Measurements from ENCODE around the gene CDCP1.

Gene CDCP1

GRCh38 chr3:45109771-45110508 is 36.2 kb downstream of the CDCP1 start:
- no peak for DNase-seq

DNA sequence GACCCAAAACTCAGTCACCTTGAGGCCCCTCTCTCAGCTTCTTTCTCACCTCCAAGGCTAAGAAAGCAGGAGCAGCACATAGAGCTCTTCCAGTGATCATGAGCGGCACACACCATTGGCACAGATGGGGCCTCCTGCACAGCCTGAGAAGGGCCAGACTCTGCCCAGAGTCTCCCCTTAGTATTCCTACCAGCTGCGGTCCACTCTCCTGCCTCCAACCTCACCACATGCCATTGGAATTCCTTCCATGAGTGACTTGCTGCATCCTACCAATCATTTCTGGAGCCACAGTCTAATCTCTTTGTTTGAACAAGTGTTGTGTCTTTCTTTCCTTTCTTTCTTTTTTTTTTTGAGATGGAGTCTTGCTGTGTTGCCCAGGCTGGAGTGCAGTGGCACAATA is 39.3 kb downstream of the CDCP1 start:
- DNase-seq, result no peak

DNA sequence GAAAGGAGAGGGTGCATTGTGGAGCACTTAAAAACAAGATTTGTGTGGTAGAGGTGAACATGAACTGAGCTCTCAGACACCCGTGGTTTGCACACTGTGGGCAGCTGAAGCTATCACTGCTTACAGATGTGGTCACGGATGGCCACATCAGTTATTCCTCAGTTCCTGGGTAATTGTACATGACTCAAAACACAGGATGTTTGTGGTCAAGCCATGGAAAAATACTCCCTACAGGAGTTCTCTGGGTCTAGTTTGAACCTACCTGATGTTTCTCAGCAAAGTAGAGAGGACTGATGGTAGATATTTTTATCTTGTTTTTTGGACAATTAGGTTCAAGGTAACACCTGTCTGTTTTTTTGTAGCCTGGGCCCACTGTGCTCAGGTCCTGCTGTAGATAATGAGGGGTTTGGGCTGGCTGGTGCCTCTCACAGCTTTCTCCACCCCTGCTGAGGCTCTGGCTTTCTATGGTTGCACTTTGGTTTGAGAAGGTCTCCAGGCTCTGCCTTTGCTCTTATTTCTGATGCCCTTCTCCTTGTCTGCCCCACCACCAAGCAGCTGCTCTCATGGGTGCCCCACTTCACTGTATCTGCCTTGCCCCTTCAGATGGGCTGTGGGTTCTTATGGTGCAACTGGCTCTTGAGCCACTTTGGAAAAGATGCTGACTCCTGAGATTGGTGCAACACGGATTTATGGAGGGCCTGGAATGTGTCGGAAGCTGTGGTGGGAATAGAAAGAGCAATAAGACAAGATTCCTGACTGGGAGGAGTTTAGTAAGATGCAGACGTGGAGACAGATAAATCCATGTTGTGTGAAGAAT is 40.1 kb downstream of the CDCP1 start:
- DNase-seq, result no peak

GRCh38 chr3:45104715-45105711 is 41.2 kb downstream of the CDCP1 start:
- DNase-seq, result no peak

DNA sequence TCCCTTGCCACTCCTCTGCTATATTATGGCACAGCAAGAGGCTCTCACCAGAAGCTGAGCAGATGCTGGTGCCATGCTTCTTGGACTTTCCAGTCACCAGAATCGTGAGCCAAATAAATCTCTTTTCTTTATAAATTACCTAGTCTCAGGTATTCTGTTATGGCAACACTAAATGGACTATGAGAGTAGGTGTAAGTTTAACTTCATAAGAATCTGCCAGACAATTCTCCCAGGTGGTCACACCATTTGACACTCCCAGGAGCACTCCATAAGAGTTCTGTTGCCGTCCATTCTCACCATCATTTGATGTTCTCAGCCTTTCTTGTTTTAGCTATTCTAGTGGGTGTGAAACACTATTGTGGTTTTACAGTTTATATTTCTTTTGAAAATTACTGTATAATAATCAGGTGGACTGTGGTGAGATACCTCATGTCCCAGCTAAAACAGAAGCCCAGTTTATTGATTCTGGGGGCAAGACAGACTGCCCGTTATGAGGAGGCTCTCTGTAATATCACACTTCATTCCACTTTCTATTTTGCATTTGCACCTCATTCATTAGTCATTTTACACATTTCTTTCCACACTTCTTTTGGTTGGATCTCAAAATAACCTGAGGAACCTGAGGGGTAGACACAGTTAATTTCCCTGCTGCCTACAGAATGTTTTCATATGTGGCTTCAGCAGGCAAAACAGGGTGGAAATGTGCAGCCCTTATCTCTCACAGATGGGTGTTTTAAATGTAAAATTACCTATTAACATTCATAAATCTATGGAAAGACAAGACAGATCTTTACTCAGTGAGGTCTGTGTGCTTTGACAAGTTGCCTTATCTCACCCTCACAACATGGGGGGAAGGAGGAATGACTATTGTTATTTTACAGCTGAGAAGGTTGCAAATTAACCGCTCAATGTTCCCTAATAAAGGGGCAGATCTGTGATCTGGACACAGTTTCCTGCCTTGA is 42.1 kb downstream of the CDCP1 start:
- no peak for DNase-seq

GRCh38 chr3:45103334-45103733 is 42.8 kb downstream of the CDCP1 start:
- no peak for DNase-seq

GRCh38 chr3:45100981-45101407 is 45.2 kb downstream of the CDCP1 start:
- DNase-seq, result no peak

GRCh38 chr3:45098310-45098709 is 47.9 kb downstream of the CDCP1 start:
- no peak for DNase-seq

DNA sequence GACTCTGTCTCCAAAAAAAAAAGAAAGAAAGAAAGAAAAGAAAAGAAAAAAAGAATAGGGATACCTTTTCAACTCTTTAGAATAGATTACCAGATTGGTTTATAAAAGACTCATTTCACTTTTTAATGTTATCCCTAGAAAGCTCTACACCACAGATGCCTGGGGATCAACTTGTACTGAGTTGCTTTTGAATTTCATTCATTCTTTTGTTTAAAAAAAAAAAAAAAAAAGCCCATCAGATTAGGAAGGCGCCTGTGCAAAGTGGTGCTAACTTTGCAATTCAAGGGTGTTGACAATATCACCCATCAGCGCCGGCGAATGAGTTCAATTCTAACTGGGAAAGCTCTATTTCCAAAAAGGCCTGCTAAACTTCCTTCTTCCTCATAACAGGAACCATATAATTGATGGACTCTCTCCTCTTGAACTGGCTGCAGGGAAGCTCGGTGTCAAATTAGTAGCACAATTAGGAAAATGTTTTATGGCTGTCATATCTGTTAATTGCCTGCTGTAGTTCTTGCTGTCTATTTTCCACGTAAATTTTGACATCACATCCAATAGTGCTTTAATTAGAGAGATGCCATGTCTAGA is 48.8 kb downstream of the CDCP1 start:
- DNase-seq, result no peak

GRCh38 chr3:45095916-45096526 is 50.2 kb downstream of the CDCP1 start:
- DNase-seq, result no peak

GRCh38 chr3:45093176-45093575 is 53.0 kb downstream of the CDCP1 start:
- no peak for DNase-seq

- DNase-seq, result no peak
Observed at GRCh38 chr3:45092132-45093031, 53.8 kb downstream of the CDCP1 start.

DNA sequence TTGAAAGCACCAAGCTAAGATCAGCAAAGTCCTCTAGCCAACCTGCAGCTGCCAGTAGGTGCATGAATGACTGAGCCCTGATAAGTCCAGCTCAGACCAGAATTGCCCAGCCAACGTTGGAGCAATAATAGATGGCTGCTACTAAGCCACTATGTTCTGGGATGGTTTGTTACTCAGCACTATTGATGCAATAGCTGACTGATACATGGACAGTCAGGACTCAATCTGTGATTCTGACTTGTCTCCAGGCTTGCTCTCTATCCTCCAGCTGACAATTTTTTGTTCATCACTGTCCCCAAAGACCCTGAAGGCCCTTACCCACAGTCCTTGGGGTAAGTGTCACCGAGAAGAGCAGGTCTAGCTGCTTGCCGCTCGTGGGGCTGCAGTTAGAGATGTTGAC is 55.3 kb downstream of the CDCP1 start:
- DNase-seq, result no peak

DNA sequence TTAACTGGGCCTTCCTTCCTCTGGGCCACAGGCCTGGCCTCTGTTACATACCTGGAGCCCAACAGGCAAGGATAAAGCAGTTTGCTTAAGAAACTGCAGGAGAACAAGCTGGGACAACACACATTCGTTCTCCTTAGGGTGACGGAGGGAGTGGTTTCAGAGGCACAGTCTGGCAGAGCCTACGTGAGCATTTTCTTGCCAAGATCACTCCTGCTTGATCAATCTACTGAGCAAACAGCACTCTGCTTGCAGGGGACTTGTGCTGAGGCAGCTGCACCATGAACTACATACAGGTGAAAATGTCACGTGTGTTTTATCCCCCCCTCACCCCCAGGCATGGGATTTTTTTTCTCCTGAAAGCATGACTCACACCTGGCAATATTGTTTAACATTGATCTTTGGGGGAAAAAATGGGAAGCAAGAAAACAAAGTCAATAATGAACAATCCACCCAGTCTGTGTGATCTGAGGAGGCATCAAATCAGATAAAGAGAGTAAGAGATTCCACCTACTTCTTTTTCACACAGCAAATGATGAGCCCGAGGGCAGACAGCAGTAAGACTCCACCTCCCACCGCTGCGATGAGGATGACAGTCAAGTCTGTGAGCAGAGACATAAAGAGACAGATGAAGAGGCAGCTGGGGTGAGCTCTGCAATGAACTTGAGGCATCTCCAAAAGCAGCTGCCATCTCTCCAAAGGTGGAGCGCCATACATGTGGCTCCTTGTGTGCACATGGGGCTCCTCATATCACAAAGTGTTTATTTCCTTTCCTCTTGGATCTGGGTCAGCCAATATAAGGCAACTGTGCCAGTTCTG is 57.4 kb downstream of the CDCP1 start:
- no peak for DNase-seq

DNA sequence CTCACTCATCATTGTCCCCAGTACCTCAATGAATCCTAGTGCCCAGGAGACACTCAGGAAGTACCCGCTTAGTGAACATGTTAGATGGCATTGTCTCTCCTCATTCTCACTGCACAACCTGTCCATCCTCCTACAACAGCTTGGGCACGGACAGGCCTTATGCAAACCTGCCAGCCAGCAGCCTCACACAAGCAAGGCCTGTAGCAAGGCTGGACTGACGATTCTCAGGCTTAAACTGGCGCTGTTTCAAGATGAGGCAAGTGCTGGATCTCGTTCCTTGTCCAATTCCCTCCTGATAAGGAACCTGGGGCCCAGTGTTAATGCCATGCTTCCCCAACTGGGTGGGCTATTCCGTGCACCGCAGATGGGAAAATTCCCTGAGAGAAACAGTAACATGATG is 59.0 kb downstream of the CDCP1 start:
- no peak for DNase-seq

- DNase-seq, result no peak
Observed at GRCh38 chr3:45084820-45085816, 61.1 kb downstream of the CDCP1 start.

DNA sequence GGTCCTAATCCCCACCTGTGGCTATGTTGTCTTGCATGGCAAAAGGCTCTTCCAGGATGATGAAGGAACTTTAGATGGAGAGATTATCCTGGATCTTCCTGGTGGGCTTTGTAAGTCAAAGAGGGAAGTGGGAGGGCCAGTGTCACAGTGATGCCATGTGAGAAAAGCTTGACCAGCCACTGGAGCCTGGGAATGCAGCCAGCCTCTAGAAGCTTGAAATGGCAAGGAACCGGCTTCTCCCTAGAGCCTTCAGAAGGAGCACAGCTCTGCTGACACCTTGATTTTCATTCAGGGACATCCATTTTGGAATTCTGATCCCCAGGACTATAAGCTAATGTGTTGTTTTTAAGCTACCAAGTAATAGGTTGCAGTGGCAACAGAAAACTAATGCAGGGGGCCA is 61.8 kb downstream of the CDCP1 start:
- no peak for DNase-seq

- no peak for DNase-seq
Observed at GRCh38 chr3:45083023-45083422, 63.2 kb downstream of the CDCP1 start.

All from NCI-H748 treated with DMSO at 0.1 percent for 48 hours (cell line).